CD8-positive, alpha-beta memory T cell (primary cell): ENCODE measurements around the gene DNAJB12. TPM values are rescaled to one million over a fixed set of nuclear protein-coding genes. Genes with fewer than 3 reads are reported as not detected.
A peak's percentile ranks its signal among the peaks of the same experiment; 100 is the strongest.

Source experiments
- CTCF ChIA-PET: fragments of 350-600 bp; sonication (Branson Sonifier 250); formaldehyde crosslinking; loops from one replicate; lab custom pipeline; 2021; ENCODE audit warnings: antibody characterized with exemption; lab: Charles Lee
- POLR2A ChIA-PET: fragments of 350-600 bp; sonication (Branson Sonifier 250); formaldehyde crosslinking; loops from one replicate; lab custom pipeline; 2021; ENCODE audit warnings: antibody characterized with exemption; lab: Charles Lee
- DNase-seq, 5 donors: peaks; one replicate each; pipeline versions ENCODE4 v3.0.0 to v3.0.0-alpha.2; 2020 to 2022; ENCODE audit warnings: mixed read lengths in 1 of 5
- H3K27ac ChIP-seq: one replicate; pipeline ENCODE4 v1.7.0; 2013; ENCODE audit warnings: low read depth, mild to moderate bottlenecking, low read length, moderate library complexity
- H3K27me3 ChIP-seq: 2 replicates; pipeline ENCODE4 v1.7.0; 2013; ENCODE audit warnings: low read length, mild to moderate bottlenecking; ENCODE audit not compliant: insufficient read depth, poor library complexity, severe bottlenecking
- H3K36me3 ChIP-seq: 2 replicates; pipeline ENCODE4 v1.7.0; 2013; ENCODE audit warnings: mild to moderate bottlenecking, low read length, moderate library complexity; ENCODE audit not compliant: insufficient read depth
- H3K4me1 ChIP-seq: 2 replicates; pipeline ENCODE4 v1.7.0; 2013; ENCODE audit warnings: mild to moderate bottlenecking, low read length, moderate library complexity; ENCODE audit not compliant: insufficient read depth
- H3K4me3 ChIP-seq: 2 replicates; pipeline ENCODE4 v1.7.0; 2013; ENCODE audit warnings: mild to moderate bottlenecking, low read length
- H3K9me3 ChIP-seq: 2 replicates; pipeline ENCODE4 v1.7.0; 2013; ENCODE audit warnings: mild to moderate bottlenecking, low read length
- H3K27ac Mint-ChIP-seq, 8 donors: one replicate each; pipeline ENCODE4 v1.8.0; 2020 to 2021; ENCODE audit warnings: mixed read lengths in 8 of 8, mild to moderate bottlenecking in 6 of 8, inconsistent platforms in 3 of 8, moderate library complexity in 3 of 8
- H3K27me3 Mint-ChIP-seq, 2 donors: one replicate each; pipeline ENCODE4 v1.8.0; 2020 to 2021; ENCODE audit warnings: mixed read lengths in 2 of 2, mild to moderate bottlenecking in 1 of 2, moderate library complexity in 1 of 2
- H3K36me3 Mint-ChIP-seq, 3 donors: one replicate each; pipeline ENCODE4 v1.8.0; 2020 to 2021; ENCODE audit warnings: mixed read lengths in 3 of 3, inconsistent platforms in 1 of 3, mild to moderate bottlenecking in 1 of 3
- H3K4me1 Mint-ChIP-seq, 3 donors: one replicate each; pipeline ENCODE4 v1.8.0; 2020 to 2021; ENCODE audit warnings: mixed read lengths in 3 of 3, inconsistent platforms in 1 of 3, mild to moderate bottlenecking in 1 of 3
- H3K4me3 Mint-ChIP-seq, 7 donors: one replicate each; pipeline ENCODE4 v1.8.0; 2020 to 2021; ENCODE audit warnings: mixed read lengths in 7 of 7, mild to moderate bottlenecking in 6 of 7, moderate library complexity in 4 of 7, inconsistent platforms in 2 of 7
- H3K9me3 Mint-ChIP-seq, 5 donors: one replicate each; pipeline ENCODE4 v1.8.0; 2020 to 2022; ENCODE audit warnings: mixed read lengths in 5 of 5, mild to moderate bottlenecking in 3 of 5, moderate library complexity in 2 of 5, inconsistent platforms in 1 of 5
- polyA plus RNA-seq: library from polyadenylated mRNA; unstranded; fragments of 300-500 nt; fragmentation: Illumina TruSeq; gene quantifications from one replicate; pipeline ENCODE4 v1.2.3, GENCODE V29; 2021
- total RNA-seq, 2 experiments: library from RNA; stranded (reverse); gene quantifications; one replicate each; pipeline ENCODE4 v1.2.3, GENCODE V29; 2021

Gene DNAJB12
- total and polyA plus RNA-seq, 3 experiments from 2014 or later: 28.0 to 30.4 (median 29.4) TPM

- Histone ChIP-seq H3K27me3 (no peaks in the 10 kb centered on the region), H3K4me3 (no peak overlapping the region), H3K9me3 (no peaks in the 10 kb centered on the region), H3K4me1 (peaks cover 70% of the 10 kb centered on the region), H3K36me3 (no peaks in the 10 kb centered on the region), H3K27ac (peak overlapping the region; percentile 89)
- ChIA-PET POLR2A (interaction anchor here (0.6 to 1.8 kb wide), 4 partner anchors 9 to 162 kb away, joined by 4 to 5 read pairs (median 4); no protein-coding TSS in a partner anchor), CTCF (interaction anchor here (0.8 to 3.5 kb wide), 4 partner anchors 9 to 27 kb away, joined by 3 to 29 read pairs (median 6); no protein-coding TSS in a partner anchor)
- Mint-ChIP-seq H3K9me3 (no peaks in the 10 kb centered on the region), H3K4me3 (peak overlapping the region in 1 of 7 donors; percentile 9), H3K27me3 (peaks cover 0 to 1% of the 10 kb centered on the region in 2 donors), H3K36me3 (no peaks in the 10 kb centered on the region), H3K4me1 (peaks cover 58 to 74% (median 64%) of the 10 kb centered on the region in 3 donors), H3K27ac (peak overlapping the region; percentile 58 to 99 (median 82))
- DNase-seq: peak in 4 of 5 donors; percentile 21 to 72 (median 38)
Observed at GRCh38 chr10:72322280-72323058, 32.2 kb downstream of the DNAJB12 start.

- peak overlapping the region in 1 of 7 donors; percentile 6 for H3K4me3 Mint-ChIP-seq
- Histone ChIP-seq H3K4me3 (no peak overlapping the region), H3K4me1 (peaks cover 70% of the 10 kb centered on the region), H3K9me3 (no peaks in the 10 kb centered on the region), H3K27me3 (no peaks in the 10 kb centered on the region), H3K27ac (peak overlapping the region; percentile 89), H3K36me3 (no peaks in the 10 kb centered on the region)
- DNase-seq: no peak
- no peaks in the 10 kb centered on the region for H3K9me3 Mint-ChIP-seq
- H3K27me3 Mint-ChIP-seq: peaks cover 0 to 1% of the 10 kb centered on the region in 2 donors
- H3K4me1 Mint-ChIP-seq: peaks cover 61 to 76% (median 67%) of the 10 kb centered on the region in 3 donors
- POLR2A ChIA-PET: interaction anchor here (0.6 to 1.8 kb wide), 4 partner anchors 10 to 161 kb away, joined by 4 to 5 read pairs (median 4); no protein-coding TSS in a partner anchor
- peak overlapping the region; percentile 58 to 99 (median 75) for H3K27ac Mint-ChIP-seq
- no peaks in the 10 kb centered on the region for H3K36me3 Mint-ChIP-seq
- CTCF ChIA-PET: interaction anchor here (0.7 to 5.6 kb wide), 6 partner anchors 10 to 107 kb away, joined by 3 to 52 read pairs (median 8); partner anchors contain the start of genes ANAPC16, ASCC1 and DDIT4
Observed at GRCh38 chr10:72322030-72322279, 32.8 kb downstream of the DNAJB12 start.

GRCh38 chr10:72321248-72322029, 33.3 kb downstream of the DNAJB12 start:
- peaks cover 72% of the 10 kb centered on the region for H3K4me1 ChIP-seq
- POLR2A ChIA-PET: interaction anchor here (0.6 to 3.5 kb wide), 6 partner anchors 10 to 161 kb away, joined by 3 to 30 read pairs (median 4); no protein-coding TSS in a partner anchor
- no peaks in the 10 kb centered on the region for H3K27me3 ChIP-seq
- no peak for DNase-seq
- CTCF ChIA-PET: interaction anchor here (0.7 to 5.6 kb wide), 9 partner anchors 10 to 106 kb away, joined by 3 to 52 read pairs (median 6); partner anchors contain the start of genes ANAPC16, ASCC1 and DDIT4
- H3K9me3 Mint-ChIP-seq: no peaks in the 10 kb centered on the region
- no peaks in the 10 kb centered on the region for H3K36me3 ChIP-seq
- peak overlapping the region; percentile 89 for H3K27ac ChIP-seq
- H3K27ac Mint-ChIP-seq: peak overlapping the region; percentile 10 to 100 (median 88)
- H3K36me3 Mint-ChIP-seq: no peaks in the 10 kb centered on the region
- H3K4me3 Mint-ChIP-seq: peak overlapping the region in 2 of 7 donors; percentile 6 to 44
- H3K27me3 Mint-ChIP-seq: peaks cover 0 to 1% of the 10 kb centered on the region in 2 donors
- no peak overlapping the region for H3K4me3 ChIP-seq
- no peaks in the 10 kb centered on the region for H3K9me3 ChIP-seq
- peaks cover 59 to 76% (median 63%) of the 10 kb centered on the region in 3 donors for H3K4me1 Mint-ChIP-seq

- Mint-ChIP-seq H3K4me1 (peaks cover 65 to 80% (median 67%) of the 10 kb centered on the region in 3 donors), H3K36me3 (no peaks in the 10 kb centered on the region), H3K27me3 (peaks cover 0 to 1% of the 10 kb centered on the region in 2 donors), H3K9me3 (no peaks in the 10 kb centered on the region), H3K27ac (peak overlapping the region; percentile 76 to 100 (median 99)), H3K4me3 (peak overlapping the region; percentile 74 to 90 (median 80))
- POLR2A ChIA-PET: interaction anchor here (0.7 to 3.5 kb wide), 5 partner anchors 11 to 61 kb away, joined by 3 to 30 read pairs (median 4); no protein-coding TSS in a partner anchor
- H3K27ac ChIP-seq: peak overlapping the region; percentile 89
- H3K36me3 ChIP-seq: no peaks in the 10 kb centered on the region
- peak overlapping the region; percentile 61 for H3K4me3 ChIP-seq
- no peaks in the 10 kb centered on the region for H3K27me3 ChIP-seq
- peaks cover 79% of the 10 kb centered on the region for H3K4me1 ChIP-seq
- no peaks in the 10 kb centered on the region for H3K9me3 ChIP-seq
- CTCF ChIA-PET: interaction anchor here (0.6 to 5.6 kb wide), 8 partner anchors 11 to 105 kb away, joined by 3 to 52 read pairs (median 5); partner anchors contain the start of genes ANAPC16, ASCC1 and DDIT4
- peak in 3 of 5 donors; percentile 35 to 70 (median 43) for DNase-seq
Observed at GRCh38 chr10:72320676-72321247, 34.0 kb downstream of the DNAJB12 start.

GRCh38 chr10:72319416-72320254, 35.1 kb downstream of the DNAJB12 start:
- no peaks in the 10 kb centered on the region for H3K36me3 Mint-ChIP-seq
- Histone ChIP-seq H3K4me3 (peak overlapping the region; percentile 61), H3K36me3 (no peaks in the 10 kb centered on the region), H3K9me3 (no peaks in the 10 kb centered on the region), H3K27me3 (no peaks in the 10 kb centered on the region), H3K27ac (peak overlapping the region; percentile 89), H3K4me1 (peaks cover 89% of the 10 kb centered on the region)
- peak overlapping the region; percentile 78 to 92 (median 82) for H3K4me3 Mint-ChIP-seq
- H3K9me3 Mint-ChIP-seq: no peaks in the 10 kb centered on the region
- H3K27ac Mint-ChIP-seq: peak overlapping the region; percentile 76 to 100 (median 99)
- peaks cover 66 to 88% (median 70%) of the 10 kb centered on the region in 3 donors for H3K4me1 Mint-ChIP-seq
- ChIA-PET POLR2A (interaction anchor here (0.5 to 3.5 kb wide), 11 partner anchors 9 to 130 kb away, joined by 3 to 30 read pairs (median 4); partner anchors contain the start of genes ANAPC16 and ASCC1), CTCF (interaction anchor here (1.1 to 5.6 kb wide), 10 partner anchors 9 to 272 kb away, joined by 3 to 52 read pairs (median 6); partner anchors contain the start of gene DDIT4)
- H3K27me3 Mint-ChIP-seq: peaks cover 0 to 1% of the 10 kb centered on the region in 2 donors
- peak; percentile 80 to 92 (median 89) for DNase-seq

- Histone ChIP-seq H3K27ac (peak overlapping the region; percentile 89), H3K27me3 (no peaks in the 10 kb centered on the region), H3K4me1 (peaks cover 83% of the 10 kb centered on the region), H3K36me3 (no peaks in the 10 kb centered on the region), H3K9me3 (no peaks in the 10 kb centered on the region), H3K4me3 (peak overlapping the region; percentile 41)
- ChIA-PET POLR2A (interaction anchor here (0.5 to 3.5 kb wide), 10 partner anchors 8 to 104 kb away, joined by 3 to 30 read pairs (median 4); partner anchors contain the start of genes ANAPC16 and ASCC1), CTCF (interaction anchor here (1.0 to 5.6 kb wide), 9 partner anchors 10 to 271 kb away, joined by 3 to 52 read pairs (median 7); partner anchors contain the start of gene DDIT4)
- no peaks in the 10 kb centered on the region for H3K36me3 Mint-ChIP-seq
- peak overlapping the region; percentile 76 to 100 (median 97) for H3K27ac Mint-ChIP-seq
- no peaks in the 10 kb centered on the region for H3K9me3 Mint-ChIP-seq
- peak overlapping the region; percentile 40 to 92 (median 81) for H3K4me3 Mint-ChIP-seq
- no peak for DNase-seq
- H3K27me3 Mint-ChIP-seq: peaks cover 0 to 1% of the 10 kb centered on the region in 2 donors
- H3K4me1 Mint-ChIP-seq: peaks cover 60 to 79% (median 63%) of the 10 kb centered on the region in 3 donors
Observed at GRCh38 chr10:72318418-72319262, 36.1 kb downstream of the DNAJB12 start.
